Gastrocnemius medialis (tissue), 4 donors: ENCODE measurements around the gene GNL3.

Source experiments
- POLR2A ChIP-seq, 2 donors: fragments of 450-650 bp; IDR thresholded peaks; one replicate each; pipeline ENCODE4 v1.6.1; 2017; ENCODE audit warnings: antibody characterized with exemption in 2 of 2, mild to moderate bottlenecking in 2 of 2, moderate library complexity in 2 of 2
- TF ChIP-seq, protein P1 (sequence below), 5 experiments: fragments of 450-650 bp in 3 of 5; fragments of 200-600 bp in 2 of 5; sonication (generic) in 2 of 5; IDR thresholded peaks in 4 of 5; conservative IDR thresholded peaks in 1 of 5; 1 replicate in 4 of 5; 2 replicates in 1 of 5; pipeline ENCODE4 v1.5.1; 2016 to 2019; ENCODE audit warnings: antibody characterized with exemption in 5 of 5, mild to moderate bottlenecking in 3 of 5, moderate library complexity in 3 of 5

DNA sequence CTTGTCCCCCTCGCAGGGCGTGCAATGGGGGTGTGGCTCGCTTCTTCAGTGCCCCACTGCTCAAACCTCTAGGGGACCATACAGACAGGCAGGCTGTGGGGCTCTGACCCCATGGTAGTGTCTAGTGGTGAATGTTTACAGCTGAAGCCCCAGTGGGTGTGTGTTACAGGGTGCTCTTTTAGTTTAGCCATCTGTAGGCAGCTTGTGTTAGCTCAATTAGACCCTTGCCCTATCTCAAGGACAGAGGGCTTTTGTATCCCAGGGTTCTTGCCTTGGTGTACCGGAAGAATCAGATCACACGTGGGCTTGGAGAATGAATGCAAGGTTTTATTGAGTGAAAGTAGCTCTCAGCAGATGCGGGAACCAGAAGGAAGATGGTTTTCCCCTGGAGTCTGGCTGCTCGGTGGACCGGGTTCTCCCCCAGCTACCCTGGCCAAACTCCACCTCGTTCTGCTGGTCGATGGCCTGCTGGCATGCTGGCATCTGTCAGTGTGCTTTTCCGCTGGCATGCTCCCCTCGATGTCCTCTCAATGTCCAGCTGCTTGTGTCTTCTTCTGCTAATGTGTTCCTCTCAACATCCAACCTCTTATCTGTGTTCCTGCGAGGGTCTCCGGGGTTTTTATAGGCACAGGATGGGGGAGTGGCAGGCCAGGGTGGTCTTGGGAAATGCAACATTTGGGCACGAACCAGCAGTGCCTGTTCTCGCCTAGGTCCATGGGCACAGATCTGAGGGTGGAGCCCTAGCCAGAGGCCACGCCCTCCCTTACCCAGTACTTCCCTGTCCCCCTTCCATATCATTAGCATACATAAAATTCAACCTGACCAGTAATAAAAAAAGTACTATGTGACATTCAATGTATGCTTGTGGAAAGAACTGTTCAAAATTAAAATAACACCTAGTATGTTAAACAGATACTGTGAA, 26.7 kb downstream of the GNL3 start:
- TF ChIP-seq, protein P1, sequence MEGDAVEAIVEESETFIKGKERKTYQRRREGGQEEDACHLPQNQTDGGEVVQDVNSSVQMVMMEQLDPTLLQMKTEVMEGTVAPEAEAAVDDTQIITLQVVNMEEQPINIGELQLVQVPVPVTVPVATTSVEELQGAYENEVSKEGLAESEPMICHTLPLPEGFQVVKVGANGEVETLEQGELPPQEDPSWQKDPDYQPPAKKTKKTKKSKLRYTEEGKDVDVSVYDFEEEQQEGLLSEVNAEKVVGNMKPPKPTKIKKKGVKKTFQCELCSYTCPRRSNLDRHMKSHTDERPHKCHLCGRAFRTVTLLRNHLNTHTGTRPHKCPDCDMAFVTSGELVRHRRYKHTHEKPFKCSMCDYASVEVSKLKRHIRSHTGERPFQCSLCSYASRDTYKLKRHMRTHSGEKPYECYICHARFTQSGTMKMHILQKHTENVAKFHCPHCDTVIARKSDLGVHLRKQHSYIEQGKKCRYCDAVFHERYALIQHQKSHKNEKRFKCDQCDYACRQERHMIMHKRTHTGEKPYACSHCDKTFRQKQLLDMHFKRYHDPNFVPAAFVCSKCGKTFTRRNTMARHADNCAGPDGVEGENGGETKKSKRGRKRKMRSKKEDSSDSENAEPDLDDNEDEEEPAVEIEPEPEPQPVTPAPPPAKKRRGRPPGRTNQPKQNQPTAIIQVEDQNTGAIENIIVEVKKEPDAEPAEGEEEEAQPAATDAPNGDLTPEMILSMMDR (IDR thresholded peaks at IDR 0.05 in 4 of 5, conservative IDR thresholded peaks at IDR 0.05 in 1 of 5), result no peak
- TF ChIP-seq POLR2A (IDR thresholded peaks at IDR 0.05), result no peak
